ENCODE results near the gene BCAS3.

The BCAS3 gene

DNA sequence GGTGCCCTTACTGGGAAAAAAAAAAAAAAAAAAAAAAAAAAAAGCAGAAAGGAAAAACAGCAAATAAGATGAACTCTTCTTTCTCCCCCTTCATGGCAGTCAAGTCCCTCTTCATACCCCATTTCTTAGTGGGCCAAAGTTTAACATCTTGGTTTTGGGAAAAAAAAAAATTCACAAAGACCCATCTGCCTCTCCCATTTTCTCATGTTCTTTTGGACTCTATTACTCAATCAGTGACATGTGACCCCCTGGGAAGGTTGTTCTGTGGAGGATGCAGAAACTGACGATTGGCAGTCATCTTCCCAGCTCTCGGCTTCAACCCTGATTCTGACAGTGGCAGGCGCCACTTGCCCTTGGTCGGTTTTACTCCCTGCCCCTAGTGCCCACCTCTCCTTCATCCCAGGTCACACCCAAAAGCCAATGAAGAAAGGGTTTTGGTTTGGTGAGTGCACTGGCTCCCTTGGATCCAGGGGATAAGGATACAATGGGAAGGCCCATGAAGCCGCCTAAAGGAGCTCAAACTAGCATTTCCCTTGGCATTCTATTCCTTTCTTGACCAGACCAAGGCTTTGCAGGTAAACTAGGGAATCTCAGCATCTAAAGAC is 661.3 kb downstream of the BCAS3 start:
- TF ChIP-seq CTCF (IDR thresholded peaks at IDR 0.05; ENCODE audit: control extremely low read depth, extremely low read depth, low read depth, missing control alignments): no peak
- no peak for DNase-seq (ENCODE audit: extremely low spot score)
- POLR2A ChIA-PET: no interaction called here
- CTCF ChIA-PET: interaction anchor here (1.0 kb wide), 1 partner anchor 18 kb away, joined by 3 read pairs; no protein-coding TSS in a partner anchor

DNA sequence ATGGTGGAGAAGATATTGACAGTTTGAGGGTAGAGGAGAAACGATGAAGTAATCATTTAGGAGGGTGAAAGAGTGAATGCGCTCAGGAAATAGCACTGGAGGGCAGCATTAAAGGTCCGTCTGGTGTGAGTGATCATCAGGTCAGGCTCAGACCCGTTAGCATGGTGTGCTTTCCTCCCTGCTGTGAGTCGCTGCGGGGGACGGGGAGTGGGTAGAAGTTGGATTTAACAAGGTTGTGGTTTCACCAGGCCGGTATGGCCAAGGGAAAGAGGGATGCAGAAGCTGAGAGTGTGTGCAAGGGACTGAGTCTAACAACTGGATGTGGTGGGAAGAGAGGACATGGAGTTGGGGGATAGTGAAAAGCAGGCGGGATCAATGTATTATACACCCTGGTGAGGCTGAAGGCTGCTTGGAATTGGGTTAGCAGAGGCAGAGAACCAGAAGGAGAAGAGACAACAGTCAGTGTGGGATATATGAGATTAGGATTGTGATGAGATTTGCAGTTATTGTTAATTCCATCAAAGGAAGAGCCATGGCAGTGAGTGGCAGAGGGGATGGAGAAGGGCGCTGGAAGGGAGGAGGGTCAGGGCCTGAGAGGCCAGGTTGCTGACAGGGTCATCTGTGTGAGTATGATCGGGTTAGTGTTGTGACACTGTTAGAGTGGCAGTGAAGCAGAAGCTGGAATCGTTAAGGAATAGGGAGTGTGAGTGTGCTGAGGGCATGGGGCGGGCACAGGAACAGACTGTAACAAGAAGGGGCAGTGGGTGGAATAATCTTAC is 663.0 kb downstream of the BCAS3 start:
- TF ChIP-seq CTCF (IDR thresholded peaks at IDR 0.05; ENCODE audit: control extremely low read depth, extremely low read depth, low read depth, missing control alignments): no peak
- ChIA-PET CTCF (interaction anchor here (1.5 kb wide), 1 partner anchor 11 kb away, joined by 3 read pairs; no protein-coding TSS in a partner anchor), POLR2A (no interaction called here)
- no peak for DNase-seq (ENCODE audit: extremely low spot score)

- DNase-seq (ENCODE audit: extremely low spot score): no peak
- no peak for TF ChIP-seq CTCF (IDR thresholded peaks at IDR 0.05; ENCODE audit: control extremely low read depth, extremely low read depth, low read depth, missing control alignments)
- POLR2A ChIA-PET: no interaction called here
- CTCF ChIA-PET: no interaction called here
Observed at GRCh38 chr17:61343576-61343975, 665.9 kb downstream of the BCAS3 start.

DNA sequence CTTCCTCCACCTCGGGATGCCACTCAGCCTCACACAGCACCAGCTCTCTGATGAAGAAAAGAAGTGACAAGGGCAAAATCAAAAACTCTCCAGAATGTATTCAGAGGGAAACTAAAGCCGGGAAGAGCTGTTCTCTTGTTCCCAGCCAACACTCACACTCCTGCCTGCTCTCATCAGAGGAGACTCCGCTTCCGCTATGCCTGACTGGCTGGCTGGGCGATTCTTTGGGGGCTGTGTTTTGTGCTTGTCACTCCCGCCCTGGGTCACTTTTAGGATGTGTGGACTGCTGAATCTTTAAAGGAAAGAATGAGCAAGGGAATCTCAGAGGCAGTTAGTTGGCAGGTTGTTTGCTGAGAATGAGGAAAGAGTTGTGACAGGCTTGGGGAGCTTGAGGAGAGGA is 667.4 kb downstream of the BCAS3 start:
- ChIA-PET POLR2A (no interaction called here), CTCF (no interaction called here)
- DNase-seq (ENCODE audit: extremely low spot score): no peak
- TF ChIP-seq CTCF (IDR thresholded peaks at IDR 0.05; ENCODE audit: control extremely low read depth, extremely low read depth, low read depth, missing control alignments): no peak

- no peak for TF ChIP-seq CTCF (IDR thresholded peaks at IDR 0.05; ENCODE audit: control extremely low read depth, extremely low read depth, low read depth, missing control alignments)
- DNase-seq (ENCODE audit: extremely low spot score): no peak
- ChIA-PET POLR2A (no interaction called here), CTCF (no interaction called here)
Observed at GRCh38 chr17:61345825-61346666, 668.4 kb downstream of the BCAS3 start.

DNA sequence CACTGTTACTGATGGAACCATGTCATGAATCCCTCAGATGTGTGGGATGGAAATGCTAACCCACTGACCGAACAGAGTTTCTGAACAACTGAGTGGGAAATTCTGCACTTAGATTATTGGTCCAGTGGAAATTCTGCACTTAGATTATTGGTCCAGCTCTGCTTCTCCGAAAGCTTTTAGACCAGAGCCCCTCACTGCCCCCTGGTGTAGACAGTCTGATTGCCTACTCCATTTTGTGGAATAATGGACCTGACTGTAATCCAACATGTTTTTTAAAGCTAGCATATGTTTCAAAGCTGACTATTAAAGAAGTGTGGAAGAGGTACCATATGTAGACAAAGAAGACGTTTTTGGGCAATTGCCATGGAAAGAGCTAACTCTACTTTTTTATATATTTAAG is 671.7 kb downstream of the BCAS3 start:
- CTCF ChIA-PET: interaction anchor here (0.8 to 1.2 kb wide), 3 partner anchors 9 to 629 kb away, joined by 3 to 4 read pairs (median 3); no protein-coding TSS in a partner anchor

More for the DNA sequence above, 671.7 kb downstream of the BCAS3 start:
- TF ChIP-seq CTCF (IDR thresholded peaks at IDR 0.05; ENCODE audit: control extremely low read depth, extremely low read depth, low read depth, missing control alignments): no peak
- POLR2A ChIA-PET: no interaction called here
- no peak for DNase-seq (ENCODE audit: extremely low spot score)
